Measurements from ENCODE around the gene CRISP1. TPM values are rescaled to one million over a fixed set of nuclear protein-coding genes. Genes with fewer than 3 reads are reported as not detected.

The CRISP1 gene
- total and polyA plus RNA-seq, 10 of the 15 experiments (the other 5 are each of a cell fraction or from before 2014, with no cell fraction given), result not detected

DNA sequence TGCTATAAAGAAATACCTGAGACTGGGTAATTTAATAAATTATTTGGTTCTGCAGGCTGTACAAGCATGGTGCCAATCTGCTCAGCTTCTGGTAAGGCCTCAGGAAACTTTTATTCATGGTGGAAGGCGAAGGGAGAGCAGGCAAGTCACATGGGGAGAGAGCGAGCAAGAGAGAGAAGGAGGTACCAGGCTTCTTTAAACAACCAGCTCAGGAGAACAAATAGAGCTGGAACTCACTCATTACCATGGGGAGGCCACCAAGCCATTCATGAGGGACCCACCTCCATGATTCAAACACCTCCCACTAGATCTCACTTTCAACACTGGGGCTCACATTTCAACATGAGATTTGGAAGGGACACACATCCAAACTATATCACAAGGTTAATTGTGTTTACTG lies 44.9 kb upstream of the CRISP1 start:
- in situ Hi-C loops (cut with MboI) (no loop called here), intact Hi-C loops (cut with micrococcal nuclease; ENCODE audit: unreplicated experiment) (no loop called here)
- no peak overlapping the region for H3K4me2 ChIP-seq (ENCODE audit: control insufficient read depth, insufficient read depth)
- POLR2A ChIA-PET, result no interaction called here
- H3K4me3 ChIP-seq, result no peak overlapping the region
- no peak for TF ChIP-seq GATAD2B (conservative IDR thresholded peaks at IDR 0.05; ENCODE audit: low read depth)
- no peak for TF ChIP-seq YBX1 (IDR thresholded peaks at IDR 0.05)
- TF ChIP-seq, protein P1, sequence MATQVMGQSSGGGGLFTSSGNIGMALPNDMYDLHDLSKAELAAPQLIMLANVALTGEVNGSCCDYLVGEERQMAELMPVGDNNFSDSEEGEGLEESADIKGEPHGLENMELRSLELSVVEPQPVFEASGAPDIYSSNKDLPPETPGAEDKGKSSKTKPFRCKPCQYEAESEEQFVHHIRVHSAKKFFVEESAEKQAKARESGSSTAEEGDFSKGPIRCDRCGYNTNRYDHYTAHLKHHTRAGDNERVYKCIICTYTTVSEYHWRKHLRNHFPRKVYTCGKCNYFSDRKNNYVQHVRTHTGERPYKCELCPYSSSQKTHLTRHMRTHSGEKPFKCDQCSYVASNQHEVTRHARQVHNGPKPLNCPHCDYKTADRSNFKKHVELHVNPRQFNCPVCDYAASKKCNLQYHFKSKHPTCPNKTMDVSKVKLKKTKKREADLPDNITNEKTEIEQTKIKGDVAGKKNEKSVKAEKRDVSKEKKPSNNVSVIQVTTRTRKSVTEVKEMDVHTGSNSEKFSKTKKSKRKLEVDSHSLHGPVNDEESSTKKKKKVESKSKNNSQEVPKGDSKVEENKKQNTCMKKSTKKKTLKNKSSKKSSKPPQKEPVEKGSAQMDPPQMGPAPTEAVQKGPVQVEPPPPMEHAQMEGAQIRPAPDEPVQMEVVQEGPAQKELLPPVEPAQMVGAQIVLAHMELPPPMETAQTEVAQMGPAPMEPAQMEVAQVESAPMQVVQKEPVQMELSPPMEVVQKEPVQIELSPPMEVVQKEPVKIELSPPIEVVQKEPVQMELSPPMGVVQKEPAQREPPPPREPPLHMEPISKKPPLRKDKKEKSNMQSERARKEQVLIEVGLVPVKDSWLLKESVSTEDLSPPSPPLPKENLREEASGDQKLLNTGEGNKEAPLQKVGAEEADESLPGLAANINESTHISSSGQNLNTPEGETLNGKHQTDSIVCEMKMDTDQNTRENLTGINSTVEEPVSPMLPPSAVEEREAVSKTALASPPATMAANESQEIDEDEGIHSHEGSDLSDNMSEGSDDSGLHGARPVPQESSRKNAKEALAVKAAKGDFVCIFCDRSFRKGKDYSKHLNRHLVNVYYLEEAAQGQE (IDR thresholded peaks at IDR 0.05; ENCODE audit: low read depth, low read length), result no peak
- no peak for TF ChIP-seq SMAD5 (IDR thresholded peaks at IDR 0.05; ENCODE audit: low read depth)
- TF ChIP-seq ZBTB11 (CRISPR knock-in tag; IDR thresholded peaks at IDR 0.05), result no peak
- no peak for TF ChIP-seq ZNF24 (IDR thresholded peaks at IDR 0.05)
- TF ChIP-seq RAD51 (IDR thresholded peaks at IDR 0.05), result no peak
- no peak for TF ChIP-seq ETV6 (conservative IDR thresholded peaks at IDR 0.05 in 1 of 2, IDR thresholded peaks at IDR 0.05 in 1 of 2; ENCODE audit: borderline replicate concordance in 1 of 2, low read depth in 1 of 2)
- no peak for TF ChIP-seq TCF7 (IDR thresholded peaks at IDR 0.05; ENCODE audit: borderline replicate concordance)
- TF ChIP-seq GABPA (IDR thresholded peaks at IDR 0.05; ENCODE audit: low read depth), result no peak
- no peak for TF ChIP-seq IKZF1 (conservative IDR thresholded peaks at IDR 0.05)
- RAD21 ChIA-PET (ENCODE audit: unreplicated experiment), result no interaction called here
- H3K4me1 ChIP-seq (ENCODE audit: control insufficient read depth, insufficient read depth, low read length), result no peaks in the 10 kb centered on the region
- no peaks in the 10 kb centered on the region for H4K20me1 ChIP-seq (ENCODE audit: control insufficient read depth, insufficient read depth)
- no peak overlapping the region for H2AFZ ChIP-seq (ENCODE audit: control insufficient read depth, low read depth, low read length)
- FAIRE-seq (no peak), ATAC-seq (no peak), DNase-seq (ENCODE audit: low read depth, low spot score) (no peak)
- H3K36me3 ChIP-seq (ENCODE audit: control insufficient read depth in 2 of 2, insufficient read depth in 2 of 2, low read length in 1 of 2), result no peaks in the 10 kb centered on the region
- SMC1A ChIA-PET (ENCODE audit: uncharacterized antibody, unreplicated experiment), result no interaction called here
- CTCF ChIA-PET, result no interaction called here
- H3K27ac ChIP-seq (ENCODE audit: control insufficient read depth, insufficient read depth), result no peak overlapping the region
- 0% methylated on average over 2 of the region's 2 CpGs for WGBS (ENCODE audit: insufficient coverage, insufficient replicate concordance, low lambda C conversion rate, missing lambda C conversion rate)
- no TSS peak for BruUV-seq (replicated peaks)
- no peaks in the 10 kb centered on the region for H3K79me2 ChIP-seq (ENCODE audit: control insufficient read depth, insufficient read depth, low read length)
- no peak overlapping the region for H3K9ac ChIP-seq (ENCODE audit: control insufficient read depth, insufficient read depth, low read length)
- no peaks in the 10 kb centered on the region for H3K27me3 ChIP-seq (replicated peaks in 1 of 2; ENCODE audit: control insufficient read depth in 2 of 2, insufficient read depth in 2 of 2, low read length in 1 of 2)
- no peaks in the 10 kb centered on the region for H3K9me3 ChIP-seq (replicated peaks; ENCODE audit: control insufficient read depth, insufficient read depth, low read length)
